ENCODE results near the gene WDR87.

WDR87 gene

GRCh38 chr19:37905946-37906868 lies at the start of gene WDR87:
TSS of gene WDR87 (minus strand) at chr19:37906594. CDS start at chr19:37898239, 8,355 bp downstream.
- H3K36me3 ChIP-seq (ENCODE audit: control insufficient read depth, insufficient read depth, low read length), result no peaks in the 10 kb centered on the region
- TF ChIP-seq CTCF (IDR thresholded peaks at IDR 0.05; ENCODE audit: insufficient read depth, low read length, poor library complexity, severe bottlenecking), result no peak
- DNase-seq (ENCODE audit: extremely low read depth, insufficient read length), result peak; percentile 78
- no peaks in the 10 kb centered on the region for H3K27me3 ChIP-seq (replicated peaks; ENCODE audit: control insufficient read depth, insufficient read depth, low read length)
- peak within 1 kb of the TSS; percentile 74 for H3K4me3 ChIP-seq (replicated peaks; ENCODE audit: low read depth, low read length)

- DNase-seq (ENCODE audit: extremely low read depth, insufficient read length), result no peak
- Histone ChIP-seq H3K27me3 (replicated peaks; ENCODE audit: control insufficient read depth, insufficient read depth, low read length) (no peaks in the 10 kb centered on the region), H3K4me3 (replicated peaks; ENCODE audit: low read depth, low read length) (no peak overlapping the region), H3K36me3 (ENCODE audit: control insufficient read depth, insufficient read depth, low read length) (no peaks in the 10 kb centered on the region)
- TF ChIP-seq CTCF (IDR thresholded peaks at IDR 0.05; ENCODE audit: insufficient read depth, low read length, poor library complexity, severe bottlenecking), result no peak
Observed at GRCh38 chr19:37955986-37956385, 49.6 kb upstream of the WDR87 start.

GRCh38 chr19:37954421-37954874 lies 48.1 kb upstream of the WDR87 start:
- no peaks in the 10 kb centered on the region for H3K36me3 ChIP-seq (ENCODE audit: control insufficient read depth, insufficient read depth, low read length)
- no peak for TF ChIP-seq CTCF (IDR thresholded peaks at IDR 0.05; ENCODE audit: insufficient read depth, low read length, poor library complexity, severe bottlenecking)
- no peaks in the 10 kb centered on the region for H3K27me3 ChIP-seq (replicated peaks; ENCODE audit: control insufficient read depth, insufficient read depth, low read length)
- no peak overlapping the region for H3K4me3 ChIP-seq (replicated peaks; ENCODE audit: low read depth, low read length)
- DNase-seq (ENCODE audit: extremely low read depth, insufficient read length), result no peak

GRCh38 chr19:37953918-37954303 lies 47.5 kb upstream of the WDR87 start:
- TF ChIP-seq CTCF (IDR thresholded peaks at IDR 0.05; ENCODE audit: insufficient read depth, low read length, poor library complexity, severe bottlenecking), result no peak
- no peaks in the 10 kb centered on the region for H3K27me3 ChIP-seq (replicated peaks; ENCODE audit: control insufficient read depth, insufficient read depth, low read length)
- no peaks in the 10 kb centered on the region for H3K36me3 ChIP-seq (ENCODE audit: control insufficient read depth, insufficient read depth, low read length)
- H3K4me3 ChIP-seq (replicated peaks; ENCODE audit: low read depth, low read length), result no peak overlapping the region
- DNase-seq (ENCODE audit: extremely low read depth, insufficient read length), result no peak

- DNase-seq (ENCODE audit: extremely low read depth, insufficient read length), result no peak
- no peak for TF ChIP-seq CTCF (IDR thresholded peaks at IDR 0.05; ENCODE audit: insufficient read depth, low read length, poor library complexity, severe bottlenecking)
- Histone ChIP-seq H3K4me3 (replicated peaks; ENCODE audit: low read depth, low read length) (no peak overlapping the region), H3K36me3 (ENCODE audit: control insufficient read depth, insufficient read depth, low read length) (no peaks in the 10 kb centered on the region), H3K27me3 (replicated peaks; ENCODE audit: control insufficient read depth, insufficient read depth, low read length) (no peaks in the 10 kb centered on the region)
Observed at GRCh38 chr19:37953171-37953917, 47.0 kb upstream of the WDR87 start.
